Suprapubic skin (tissue), 4 donors: Measurements from ENCODE around the gene UBN1.

Source experiments
- EP300 ChIP-seq: sonication (generic); formaldehyde crosslinking; IDR thresholded peaks from one replicate; pipeline ENCODE4 v1.6.1; 2017; ENCODE audit warnings: antibody characterized with exemption
- POLR2A ChIP-seq, 2 donors: fragments of 450-650 bp; IDR thresholded peaks; one replicate each; pipeline ENCODE4 v1.6.1; 2017; ENCODE audit warnings: antibody characterized with exemption in 2 of 2, mild to moderate bottlenecking in 2 of 2, moderate library complexity in 2 of 2
- POLR2AphosphoS5 ChIP-seq, 3 donors: sonication (generic); formaldehyde crosslinking; IDR thresholded peaks; one replicate each; pipeline ENCODE4 v1.6.1; 2017; ENCODE audit warnings: antibody characterized with exemption in 3 of 3
- TF ChIP-seq, protein P1 (sequence below), 2 donors: fragments of 200-600 bp in 1 of 2; fragments of 450-650 bp in 1 of 2; sonication (generic) in 1 of 2; IDR thresholded peaks; one replicate each; pipeline ENCODE4 v1.5.1; 2016 to 2019; ENCODE audit warnings: antibody characterized with exemption in 2 of 2, mild to moderate bottlenecking in 1 of 2, moderate library complexity in 1 of 2

GRCh38 chr16:4852221-4852872 lies 5.1 kb downstream of the UBN1 start:
- TF ChIP-seq, protein P1, sequence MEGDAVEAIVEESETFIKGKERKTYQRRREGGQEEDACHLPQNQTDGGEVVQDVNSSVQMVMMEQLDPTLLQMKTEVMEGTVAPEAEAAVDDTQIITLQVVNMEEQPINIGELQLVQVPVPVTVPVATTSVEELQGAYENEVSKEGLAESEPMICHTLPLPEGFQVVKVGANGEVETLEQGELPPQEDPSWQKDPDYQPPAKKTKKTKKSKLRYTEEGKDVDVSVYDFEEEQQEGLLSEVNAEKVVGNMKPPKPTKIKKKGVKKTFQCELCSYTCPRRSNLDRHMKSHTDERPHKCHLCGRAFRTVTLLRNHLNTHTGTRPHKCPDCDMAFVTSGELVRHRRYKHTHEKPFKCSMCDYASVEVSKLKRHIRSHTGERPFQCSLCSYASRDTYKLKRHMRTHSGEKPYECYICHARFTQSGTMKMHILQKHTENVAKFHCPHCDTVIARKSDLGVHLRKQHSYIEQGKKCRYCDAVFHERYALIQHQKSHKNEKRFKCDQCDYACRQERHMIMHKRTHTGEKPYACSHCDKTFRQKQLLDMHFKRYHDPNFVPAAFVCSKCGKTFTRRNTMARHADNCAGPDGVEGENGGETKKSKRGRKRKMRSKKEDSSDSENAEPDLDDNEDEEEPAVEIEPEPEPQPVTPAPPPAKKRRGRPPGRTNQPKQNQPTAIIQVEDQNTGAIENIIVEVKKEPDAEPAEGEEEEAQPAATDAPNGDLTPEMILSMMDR (IDR thresholded peaks at IDR 0.05), result no peak
- TF ChIP-seq POLR2AphosphoS5 (IDR thresholded peaks at IDR 0.05) (no peak), POLR2A (IDR thresholded peaks at IDR 0.05) (no peak), EP300 (no peak)
